ENCODE measurements around the gene FGD6.

GRCh38 chr12:95060951-95061350 lies 156.3 kb downstream of the FGD6 start:
- TF ChIP-seq, protein P1, sequence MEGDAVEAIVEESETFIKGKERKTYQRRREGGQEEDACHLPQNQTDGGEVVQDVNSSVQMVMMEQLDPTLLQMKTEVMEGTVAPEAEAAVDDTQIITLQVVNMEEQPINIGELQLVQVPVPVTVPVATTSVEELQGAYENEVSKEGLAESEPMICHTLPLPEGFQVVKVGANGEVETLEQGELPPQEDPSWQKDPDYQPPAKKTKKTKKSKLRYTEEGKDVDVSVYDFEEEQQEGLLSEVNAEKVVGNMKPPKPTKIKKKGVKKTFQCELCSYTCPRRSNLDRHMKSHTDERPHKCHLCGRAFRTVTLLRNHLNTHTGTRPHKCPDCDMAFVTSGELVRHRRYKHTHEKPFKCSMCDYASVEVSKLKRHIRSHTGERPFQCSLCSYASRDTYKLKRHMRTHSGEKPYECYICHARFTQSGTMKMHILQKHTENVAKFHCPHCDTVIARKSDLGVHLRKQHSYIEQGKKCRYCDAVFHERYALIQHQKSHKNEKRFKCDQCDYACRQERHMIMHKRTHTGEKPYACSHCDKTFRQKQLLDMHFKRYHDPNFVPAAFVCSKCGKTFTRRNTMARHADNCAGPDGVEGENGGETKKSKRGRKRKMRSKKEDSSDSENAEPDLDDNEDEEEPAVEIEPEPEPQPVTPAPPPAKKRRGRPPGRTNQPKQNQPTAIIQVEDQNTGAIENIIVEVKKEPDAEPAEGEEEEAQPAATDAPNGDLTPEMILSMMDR (IDR thresholded peaks at IDR 0.05), result no peak
- TF ChIP-seq POLR2A (IDR thresholded peaks at IDR 0.05) (no peak), EP300 (IDR thresholded peaks at IDR 0.05) (no peak)

All from ovary (tissue), 3 donors.